Esophagus muscularis mucosa (tissue), 3 donors: Measurements from ENCODE around the gene GRK1.

Experiments
- POLR2A ChIP-seq: fragments of 450-650 bp; IDR thresholded peaks from one replicate; pipeline ENCODE4 v1.6.1; 2017; ENCODE audit warnings: antibody characterized with exemption, moderate library complexity, mild to moderate bottlenecking, low read depth
- POLR2AphosphoS5 ChIP-seq, 2 donors: sonication (generic); formaldehyde crosslinking; IDR thresholded peaks; one replicate each; pipeline ENCODE4 v1.6.1; 2017; ENCODE audit warnings: antibody characterized with exemption in 2 of 2
- TF ChIP-seq, protein P1 (sequence below), 3 experiments: fragments of 200-600 bp in 2 of 3; fragments of 450-650 bp in 1 of 3; sonication (generic) in 2 of 3; IDR thresholded peaks; one replicate each; pipeline ENCODE4 v1.5.1; 2017 to 2019; ENCODE audit warnings: antibody characterized with exemption in 3 of 3, mild to moderate bottlenecking in 2 of 3, moderate library complexity in 1 of 3

- TF ChIP-seq, protein P1, sequence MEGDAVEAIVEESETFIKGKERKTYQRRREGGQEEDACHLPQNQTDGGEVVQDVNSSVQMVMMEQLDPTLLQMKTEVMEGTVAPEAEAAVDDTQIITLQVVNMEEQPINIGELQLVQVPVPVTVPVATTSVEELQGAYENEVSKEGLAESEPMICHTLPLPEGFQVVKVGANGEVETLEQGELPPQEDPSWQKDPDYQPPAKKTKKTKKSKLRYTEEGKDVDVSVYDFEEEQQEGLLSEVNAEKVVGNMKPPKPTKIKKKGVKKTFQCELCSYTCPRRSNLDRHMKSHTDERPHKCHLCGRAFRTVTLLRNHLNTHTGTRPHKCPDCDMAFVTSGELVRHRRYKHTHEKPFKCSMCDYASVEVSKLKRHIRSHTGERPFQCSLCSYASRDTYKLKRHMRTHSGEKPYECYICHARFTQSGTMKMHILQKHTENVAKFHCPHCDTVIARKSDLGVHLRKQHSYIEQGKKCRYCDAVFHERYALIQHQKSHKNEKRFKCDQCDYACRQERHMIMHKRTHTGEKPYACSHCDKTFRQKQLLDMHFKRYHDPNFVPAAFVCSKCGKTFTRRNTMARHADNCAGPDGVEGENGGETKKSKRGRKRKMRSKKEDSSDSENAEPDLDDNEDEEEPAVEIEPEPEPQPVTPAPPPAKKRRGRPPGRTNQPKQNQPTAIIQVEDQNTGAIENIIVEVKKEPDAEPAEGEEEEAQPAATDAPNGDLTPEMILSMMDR (IDR thresholded peaks at IDR 0.05), result no peak
- TF ChIP-seq POLR2A (no peak), POLR2AphosphoS5 (IDR thresholded peaks at IDR 0.05) (no peak)
These were observed 21.7 kb upstream of the GRK1 start for GRCh38 chr13:113645329-113645728.
